K562 (cell line): ENCODE results near the gene HBP1. TPM values are rescaled to one million over a fixed set of nuclear protein-coding genes. Genes with fewer than 3 reads are reported as not detected.

ENCODE experiments used
- CBX3 ChIP-seq, 2 experiments: IDR thresholded peaks; 1 replicate in 1 of 2; 2 replicates in 1 of 2; pipeline ENCODE4 v1.6.1; 2012; ENCODE audit warnings: inconsistent platforms in 2 of 2, low read length in 2 of 2, borderline replicate concordance in 1 of 2, control low read depth in 1 of 2
- ETV6 ChIP-seq, 3 experiments: fragments of 150-350 bp in 1 of 3; sonication (generic) in 1 of 3; formaldehyde crosslinking in 1 of 3; IDR thresholded peaks; 2 replicates each; pipeline versions ENCODE4 v1.6.1 to v1.8.0; 2014 to 2022; ENCODE audit warnings: borderline replicate concordance in 2 of 3, low read depth in 2 of 3, antibody characterized with exemption in 1 of 3, low read length in 1 of 3, mild to moderate bottlenecking in 1 of 3, missing genetic modification reagents in 1 of 3
- KLF10 ChIP-seq: fragments of 250-450 bp; sonication (Bioruptor Pico); IDR thresholded peaks from 2 replicates; pipeline ENCODE4 v1.6.1; 2021; ENCODE audit warnings: matching md5 sums
- MEF2D ChIP-seq: conservative IDR thresholded peaks from 2 replicates; pipeline ENCODE4 v1.6.1; 2016; ENCODE audit warnings: low read depth, missing genetic modification characterization, missing compliant biosample characterization
- NR4A1 ChIP-seq, 2 experiments: fragments of 250-450 bp in 1 of 2; fragments of 450-650 bp in 1 of 2; sonication (Bioruptor Pico) in 1 of 2; IDR thresholded peaks; 2 replicates each; pipeline versions ENCODE4 v1.4.0 to v1.6.1; 2016 to 2020; ENCODE audit warnings: mild to moderate bottlenecking in 2 of 2, missing compliant biosample characterization in 1 of 2, missing genetic modification characterization in 1 of 2, moderate library complexity in 1 of 2
- POLR3A ChIP-seq: IDR thresholded peaks from 2 replicates; pipeline ENCODE4 v1.6.1; 2011; ENCODE audit warnings: borderline replicate concordance, mild to moderate bottlenecking, moderate library complexity; ENCODE audit not compliant: insufficient read length, insufficient read depth; ENCODE audit errors: extremely low read depth
- RFX1 ChIP-seq: fragments of 450-650 bp; IDR thresholded peaks from 2 replicates; pipeline ENCODE4 v1.6.1; 2016; ENCODE audit warnings: mild to moderate bottlenecking, moderate library complexity
- SIN3B ChIP-seq: fragments of 450-650 bp; IDR thresholded peaks from 2 replicates; pipeline ENCODE4 v1.6.1; 2017; ENCODE audit warnings: low read depth, mild to moderate bottlenecking, moderate library complexity
- SIX5 ChIP-seq, 2 experiments: IDR thresholded peaks; 2 replicates each; pipeline ENCODE4 v1.6.1; 2011; ENCODE audit warnings: low read length in 2 of 2, borderline replicate concordance in 1 of 2, low read depth in 1 of 2, mild to moderate bottlenecking in 1 of 2, moderate library complexity in 1 of 2; ENCODE audit not compliant: insufficient read depth in 1 of 2
- SLC30A9 ChIP-seq: fragments of 250-450 bp; sonication (Bioruptor Pico); IDR thresholded peaks from 2 replicates; pipeline ENCODE4 v1.8.0; 2022; ENCODE audit warnings: mild to moderate bottlenecking, moderate library complexity
- TCF7 ChIP-seq: sonication (generic); IDR thresholded peaks from 2 replicates; pipeline ENCODE4 v1.6.1; 2016; ENCODE audit warnings: antibody characterized with exemption, borderline replicate concordance
- YY1 ChIP-seq, 3 experiments: IDR thresholded peaks; 2 replicates each; pipeline ENCODE4 v1.6.1; 2011; ENCODE audit warnings: low read length in 2 of 3, mild to moderate bottlenecking in 2 of 3, moderate library complexity in 2 of 3, borderline replicate concordance in 1 of 3, control low read depth in 1 of 3, low read depth in 1 of 3; ENCODE audit not compliant: insufficient read depth in 3 of 3, insufficient replicate concordance in 2 of 3, control insufficient read depth in 1 of 3, insufficient read length in 1 of 3; ENCODE audit errors: extremely low read depth in 1 of 3
- ZFP36 ChIP-seq: fragments of 150-350 bp; IDR thresholded peaks from 2 replicates; pipeline ENCODE4 v1.6.1; 2018; ENCODE audit warnings: low read length, low read depth; ENCODE audit not compliant: partially characterized antibody
- ZKSCAN1 ChIP-seq: fragments of 150-350 bp; IDR thresholded peaks from 2 replicates; pipeline ENCODE4 v1.6.1; 2016; ENCODE audit warnings: low read depth, low read length
- ZNF431 ChIP-seq: sonication (generic); formaldehyde crosslinking; IDR thresholded peaks from 2 replicates; pipeline ENCODE4 v1.8.0; 2022; ENCODE audit warnings: mild to moderate bottlenecking, missing genetic modification reagents
- ZNF707 ChIP-seq: fragments of 250-450 bp; sonication (Bioruptor Pico); conservative IDR thresholded peaks from 2 replicates; pipeline ENCODE4 v1.8.0; 2022; ENCODE audit warnings: inconsistent platforms, mild to moderate bottlenecking, moderate library complexity
- polyA plus RNA-seq, 8 experiments: library from polyadenylated mRNA; depleted of rRNA in 4 of 8; stranded (reverse) in 5 of 8; unstranded in 3 of 8; fragments of >200 nt; fragmentation: Nextera tagmentation in 2 of 8; fragmentation: Illumina TruSeq in 1 of 8; extraction: Ambion mirVana in 2 of 8; extraction: Trizol in 1 of 8; gene quantifications; 2 replicates each; pipeline versions ENCODE4 v1.2.1 to v1.2.3, GENCODE V29; 2011 to 2014; ENCODE audit warnings: inconsistent platforms in 1 of 8, missing spikeins in 1 of 8
- total RNA-seq, 7 experiments: library from RNA; depleted of rRNA in 6 of 7; stranded (reverse); fragments of >200 nt in 6 of 7; fragmentation: Illumina TruSeq in 2 of 7; extraction: Trizol in 2 of 7; gene quantifications; 2 replicates each; pipeline versions ENCODE4 v1.2.1 to v1.2.3, GENCODE V29; 2011 to 2021; ENCODE audit warnings: low replicate concordance in 1 of 7
- TF ChIP-seq, protein P1 (sequence below): IDR thresholded peaks from 2 replicates; pipeline ENCODE4 v1.6.1; 2012; ENCODE audit warnings: low read depth, low read length, improper control_type of control experiment, borderline replicate concordance
- TF ChIP-seq, protein P2 (sequence below): fragments of 250-450 bp; sonication (Bioruptor Pico); IDR thresholded peaks from 2 replicates; pipeline ENCODE4 v1.9.0; 2021; ENCODE audit warnings: mild to moderate bottlenecking
- TF ChIP-seq, protein P3 (sequence below): sonication (generic); formaldehyde crosslinking; IDR thresholded peaks from 2 replicates; pipeline ENCODE4 v1.8.0; 2023; ENCODE audit warnings: mild to moderate bottlenecking, missing genetic modification reagents
- TF ChIP-seq, protein P4 (sequence below): fragments of 250-450 bp; sonication (Bioruptor Pico); IDR thresholded peaks from 2 replicates; pipeline ENCODE4 v1.8.0; 2021; ENCODE audit warnings: borderline replicate concordance, mild to moderate bottlenecking, moderate library complexity; ENCODE audit not compliant: poor library complexity, severe bottlenecking

HBP1 gene
- total and polyA plus RNA-seq, 9 of the 15 experiments (the other 6 are each of a cell fraction or from before 2014, with no cell fraction given), result 18.7 to 59.9 (median 27.0) TPM

DNA sequence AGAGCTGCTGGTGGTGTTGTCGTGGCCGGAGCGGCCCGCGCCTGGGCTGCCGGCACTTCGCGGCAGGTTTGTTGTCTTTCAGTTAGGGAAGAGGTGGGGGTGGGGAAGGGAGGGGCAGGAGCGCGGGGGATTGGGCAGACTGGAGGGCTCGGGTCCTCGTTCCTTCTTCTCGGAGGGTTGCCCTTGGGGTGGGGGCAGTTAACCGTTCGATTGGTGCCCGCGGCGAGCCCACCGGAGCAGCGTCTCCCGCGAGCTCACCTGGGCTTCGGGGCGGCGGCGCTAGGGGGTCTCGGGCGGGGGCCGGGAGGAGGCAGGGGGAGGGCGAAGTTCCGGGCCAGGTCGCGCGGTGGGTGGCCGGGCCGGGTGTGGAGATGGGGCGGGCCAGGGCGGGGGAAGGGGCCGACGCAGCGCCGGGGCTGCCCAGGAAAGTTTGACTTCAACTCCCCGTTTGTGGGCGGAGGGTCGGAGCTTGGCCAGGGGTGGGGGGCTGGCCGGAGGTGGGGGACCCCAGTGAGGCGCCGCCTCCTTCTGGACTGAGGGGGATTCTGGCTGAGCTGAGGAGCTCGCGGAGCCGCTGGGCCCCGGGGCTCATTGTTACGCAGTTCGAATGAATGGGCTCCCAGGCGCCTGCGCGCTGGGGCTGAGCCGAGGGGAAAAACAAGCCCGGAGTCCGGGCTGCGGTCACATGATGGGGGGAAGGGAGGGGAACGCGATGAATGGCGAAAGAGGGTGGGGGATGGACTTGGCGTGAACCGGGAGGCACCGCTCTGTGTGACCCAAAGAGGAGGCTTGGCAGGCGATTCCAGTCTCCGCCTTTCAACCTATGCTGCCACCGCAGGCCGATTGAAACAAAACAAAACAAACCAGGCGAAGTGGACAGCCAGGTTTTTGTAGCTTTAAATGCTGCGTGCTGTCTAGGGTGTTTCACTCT is 582 bp downstream of the HBP1 start (continued):
- TF ChIP-seq NR4A1 (CRISPR knock-in tag; IDR thresholded peaks at IDR 0.05), result 0 out of 2 replicates have a peak, but pooled peaks have one; percentile 23
- no peak for TF ChIP-seq NR4A1 (tag; IDR thresholded peaks at IDR 0.05)
- 0 out of 2 replicates have a peak, but pooled peaks have one; percentile 31 for TF ChIP-seq MEF2D (tag)
- TF ChIP-seq CBX3 (IDR thresholded peaks at IDR 0.05; ENCODE audit: borderline replicate concordance in 1 of 2, low read length in 2 of 2), result peak in 1 of 2 experiments; percentile 95; a peak in 2 of 3 replicates
- TF ChIP-seq, protein P1, sequence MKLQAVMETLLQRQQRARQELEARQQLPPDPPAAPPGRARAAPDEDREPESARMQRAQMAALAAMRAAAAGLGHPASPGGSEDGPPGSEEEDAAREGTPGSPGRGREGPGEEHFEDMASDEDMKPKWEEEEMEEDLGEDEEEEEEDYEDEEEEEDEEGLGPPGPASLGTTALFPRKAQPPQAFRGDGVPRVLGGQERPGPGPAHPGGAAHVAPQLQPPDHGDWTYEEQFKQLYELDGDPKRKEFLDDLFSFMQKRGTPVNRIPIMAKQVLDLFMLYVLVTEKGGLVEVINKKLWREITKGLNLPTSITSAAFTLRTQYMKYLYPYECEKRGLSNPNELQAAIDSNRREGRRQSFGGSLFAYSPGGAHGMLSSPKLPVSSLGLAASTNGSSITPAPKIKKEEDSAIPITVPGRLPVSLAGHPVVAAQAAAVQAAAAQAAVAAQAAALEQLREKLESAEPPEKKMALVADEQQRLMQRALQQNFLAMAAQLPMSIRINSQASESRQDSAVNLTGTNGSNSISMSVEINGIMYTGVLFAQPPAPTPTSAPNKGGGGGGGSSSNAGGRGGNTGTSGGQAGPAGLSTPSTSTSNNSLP, result peak; percentile 39; the same call in 1 of the 2 replicates
- TF ChIP-seq RFX1, result no peak
- peak in 1 of 2 experiments; percentile 18; a peak in 1 of 4 replicates for TF ChIP-seq SIX5 (IDR thresholded peaks at IDR 0.05; ENCODE audit: borderline replicate concordance in 1 of 2, insufficient read depth in 1 of 2, low read depth in 1 of 2, low read length in 2 of 2)
- TF ChIP-seq ZNF431 (CRISPR knock-in tag), result no peak
- peak; percentile 72 for TF ChIP-seq ZKSCAN1
- TF ChIP-seq POLR3A, result no peak
- TF ChIP-seq, protein P2, sequence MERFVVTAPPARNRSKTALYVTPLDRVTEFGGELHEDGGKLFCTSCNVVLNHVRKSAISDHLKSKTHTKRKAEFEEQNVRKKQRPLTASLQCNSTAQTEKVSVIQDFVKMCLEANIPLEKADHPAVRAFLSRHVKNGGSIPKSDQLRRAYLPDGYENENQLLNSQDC (CRISPR knock-in tag), result no peak
- TF ChIP-seq, protein P3, sequence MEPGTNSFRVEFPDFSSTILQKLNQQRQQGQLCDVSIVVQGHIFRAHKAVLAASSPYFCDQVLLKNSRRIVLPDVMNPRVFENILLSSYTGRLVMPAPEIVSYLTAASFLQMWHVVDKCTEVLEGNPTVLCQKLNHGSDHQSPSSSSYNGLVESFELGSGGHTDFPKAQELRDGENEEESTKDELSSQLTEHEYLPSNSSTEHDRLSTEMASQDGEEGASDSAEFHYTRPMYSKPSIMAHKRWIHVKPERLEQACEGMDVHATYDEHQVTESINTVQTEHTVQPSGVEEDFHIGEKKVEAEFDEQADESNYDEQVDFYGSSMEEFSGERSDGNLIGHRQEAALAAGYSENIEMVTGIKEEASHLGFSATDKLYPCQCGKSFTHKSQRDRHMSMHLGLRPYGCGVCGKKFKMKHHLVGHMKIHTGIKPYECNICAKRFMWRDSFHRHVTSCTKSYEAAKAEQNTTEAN (CRISPR knock-in tag), result 0 out of 2 replicates have a peak, but pooled peaks have one; percentile 63
- TF ChIP-seq ETV6 (IDR thresholded peaks at IDR 0.05; ENCODE audit: borderline replicate concordance in 1 of 2, low read depth in 2 of 2, low read length in 1 of 2), result no peak; a peak in 1 of 4 replicates
- no peak for TF ChIP-seq ETV6 (CRISPR knock-in tag; IDR thresholded peaks at IDR 0.05; ENCODE audit: borderline replicate concordance)
- peak in 2 of 3 experiments; percentile 79 to 89 for TF ChIP-seq YY1 (IDR thresholded peaks at IDR 0.05; ENCODE audit: borderline replicate concordance in 1 of 3, control insufficient read depth in 1 of 3, extremely low read depth in 1 of 3, insufficient read depth in 3 of 3, insufficient read length in 1 of 3, insufficient replicate concordance in 2 of 3, low read depth in 1 of 3, low read length in 2 of 3)
- 0 out of 2 replicates have a peak, but pooled peaks have one; percentile 16 for TF ChIP-seq SIN3B
- 0 out of 2 replicates have a peak, but pooled peaks have one; percentile 14 for TF ChIP-seq ZNF707 (CRISPR knock-in tag)
- TF ChIP-seq ZFP36, result peak; percentile 19
- TF ChIP-seq, protein P4, sequence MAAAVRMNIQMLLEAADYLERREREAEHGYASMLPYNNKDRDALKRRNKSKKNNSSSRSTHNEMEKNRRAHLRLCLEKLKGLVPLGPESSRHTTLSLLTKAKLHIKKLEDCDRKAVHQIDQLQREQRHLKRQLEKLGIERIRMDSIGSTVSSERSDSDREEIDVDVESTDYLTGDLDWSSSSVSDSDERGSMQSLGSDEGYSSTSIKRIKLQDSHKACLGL (CRISPR knock-in tag), result peak; percentile 23
- no peak; the same call in 1 of the 2 replicates for TF ChIP-seq TCF7
- no peak for TF ChIP-seq SLC30A9 (CRISPR knock-in tag)
- no peak for TF ChIP-seq KLF10
